K562 (cell line): ENCODE measurements around the gene COPS6. TPM values are rescaled to one million over a fixed set of nuclear protein-coding genes. Genes with fewer than 3 reads are reported as not detected.

Experiments
- ARID3B ChIP-seq: fragments of 250-450 bp; sonication (Bioruptor Pico); IDR thresholded peaks from 2 replicates; pipeline ENCODE4 v1.4.0; 2020; ENCODE audit warnings: borderline replicate concordance
- ATF4 ChIP-seq: fragments of 450-650 bp; formaldehyde crosslinking; IDR thresholded peaks from 2 replicates; pipeline ENCODE4 v1.4.0; 2022; ENCODE audit warnings: mild to moderate bottlenecking, moderate library complexity
- HINFP ChIP-seq: fragments of 450-650 bp; conservative IDR thresholded peaks from 2 replicates; pipeline ENCODE4 v1.6.1; 2016; ENCODE audit warnings: missing genetic modification characterization, low read depth, mild to moderate bottlenecking, control low read depth, missing compliant biosample characterization
- NCOR1 ChIP-seq: fragments of 450-650 bp; IDR thresholded peaks from 2 replicates; pipeline ENCODE4 v1.6.1; 2016; ENCODE audit warnings: mild to moderate bottlenecking, moderate library complexity
- PRMT5 ChIP-seq: sonication (generic); formaldehyde crosslinking; IDR thresholded peaks from 2 replicates; pipeline ENCODE4 v1.5.0; 2020; ENCODE audit warnings: missing genetic modification reagents
- RBM34 ChIP-seq: fragments of 200-400 bp; formaldehyde crosslinking; IDR thresholded peaks from 2 replicates; pipeline ENCODE4 v1.6.1; 2018; ENCODE audit warnings: low read length, borderline replicate concordance; ENCODE audit not compliant: insufficient read depth
- SAFB ChIP-seq: fragments of 200-400 bp; formaldehyde crosslinking; IDR thresholded peaks from 2 replicates; pipeline ENCODE4 v1.6.1; 2017; ENCODE audit warnings: low read depth, low read length, borderline replicate concordance
- SMAD2 ChIP-seq: fragments of 150-350 bp; IDR thresholded peaks from 2 replicates; pipeline ENCODE4 v1.6.1; 2014; ENCODE audit warnings: low read depth, mild to moderate bottlenecking, low read length
- SREBF2 ChIP-seq: sonication (generic); formaldehyde crosslinking; IDR thresholded peaks from 2 replicates; pipeline ENCODE4 v1.4.0; 2020; ENCODE audit warnings: mild to moderate bottlenecking, missing genetic modification reagents
- TAF15 ChIP-seq: fragments of 200-400 bp; formaldehyde crosslinking; IDR thresholded peaks from 2 replicates; pipeline ENCODE4 v1.6.1; 2017; ENCODE audit warnings: mild to moderate bottlenecking, low read depth, low read length, moderate library complexity
- USF1 ChIP-seq: sonication (generic); formaldehyde crosslinking; IDR thresholded peaks from 2 replicates; pipeline ENCODE4 v1.9.0; 2022; ENCODE audit warnings: mild to moderate bottlenecking, missing genetic modification reagents
- ZBTB43 ChIP-seq: sonication (generic); formaldehyde crosslinking; IDR thresholded peaks from 2 replicates; pipeline ENCODE4 v1.8.0; 2023; ENCODE audit warnings: mild to moderate bottlenecking, missing genetic modification reagents
- ZBTB7A ChIP-seq: IDR thresholded peaks from 2 replicates; pipeline ENCODE4 v1.6.1; 2011; ENCODE audit warnings: low read depth, mild to moderate bottlenecking, low read length, moderate library complexity, borderline replicate concordance; ENCODE audit not compliant: control insufficient read depth
- ZNF239 ChIP-seq: fragments of 250-450 bp; sonication (Bioruptor Pico); IDR thresholded peaks from 2 replicates; pipeline ENCODE4 v1.4.0; 2020; ENCODE audit warnings: mild to moderate bottlenecking
- ZNF263 ChIP-seq: sonication (generic); formaldehyde crosslinking; IDR thresholded peaks from 2 replicates; pipeline ENCODE4 v1.8.0; 2022; ENCODE audit warnings: mild to moderate bottlenecking, missing genetic modification reagents, borderline replicate concordance
- ZNF277 ChIP-seq: fragments of 250-450 bp; sonication (Bioruptor Pico); IDR thresholded peaks from 2 replicates; pipeline ENCODE4 v1.8.0; 2022; ENCODE audit warnings: inconsistent platforms, mild to moderate bottlenecking, moderate library complexity, borderline replicate concordance
- ZZZ3 ChIP-seq: fragments of 450-650 bp; IDR thresholded peaks from 2 replicates; pipeline ENCODE4 v1.6.1; 2016; ENCODE audit warnings: antibody characterized with exemption, mild to moderate bottlenecking, moderate library complexity
- polyA plus RNA-seq, 8 experiments: library from polyadenylated mRNA; depleted of rRNA in 4 of 8; stranded (reverse) in 5 of 8; unstranded in 3 of 8; fragments of >200 nt; fragmentation: Nextera tagmentation in 2 of 8; fragmentation: Illumina TruSeq in 1 of 8; extraction: Ambion mirVana in 2 of 8; extraction: Trizol in 1 of 8; gene quantifications; 2 replicates each; pipeline versions ENCODE4 v1.2.1 to v1.2.3, GENCODE V29; 2011 to 2014; ENCODE audit warnings: inconsistent platforms in 1 of 8, missing spikeins in 1 of 8
- total RNA-seq, 7 experiments: library from RNA; depleted of rRNA in 6 of 7; stranded (reverse); fragments of >200 nt in 6 of 7; fragmentation: Illumina TruSeq in 2 of 7; extraction: Trizol in 2 of 7; gene quantifications; 2 replicates each; pipeline versions ENCODE4 v1.2.1 to v1.2.3, GENCODE V29; 2011 to 2021; ENCODE audit warnings: low replicate concordance in 1 of 7

COPS6 gene
- total and polyA plus RNA-seq, 9 of the 15 experiments (the other 6 are each of a cell fraction or from before 2014, with no cell fraction given): 63.0 to 331 (median 168) TPM

GRCh38 chr7:100049441-100050291 lies 39.1 kb upstream of the COPS6 start, which contains the start of gene ZSCAN21 (continued):
- no peak for TF ChIP-seq HINFP (tag)
- TF ChIP-seq ZBTB7A: peak; percentile 66; the same call in 1 of the 2 replicates
- no peak for TF ChIP-seq ZNF239 (CRISPR knock-in tag)
- TF ChIP-seq PRMT5 (CRISPR knock-in tag): no peak
- TF ChIP-seq SREBF2 (CRISPR knock-in tag): no peak
- TF ChIP-seq ARID3B (CRISPR knock-in tag): no peak
- no peak for TF ChIP-seq ZNF263 (CRISPR knock-in tag)
- TF ChIP-seq RBM34: no peak
- TF ChIP-seq TAF15: no peak
- TF ChIP-seq ZNF277 (CRISPR knock-in tag): no peak
- TF ChIP-seq NCOR1: no peak
- TF ChIP-seq ZBTB43: no peak
- TF ChIP-seq ZZZ3: no peak
- TF ChIP-seq ATF4 (CRISPR knock-in tag): peak; percentile 12; the same call in 1 of the 2 replicates
- TF ChIP-seq SMAD2: no peak
- TF ChIP-seq USF1 (CRISPR knock-in tag): no peak
- TF ChIP-seq SAFB: no peak
